BJ (cell line): ENCODE results near the gene KCNH3. TPM values are rescaled to one million over a fixed set of nuclear protein-coding genes. Genes with fewer than 3 reads are reported as not detected.

Experiments used
- CTCF ChIA-PET: fragments of 350-600 bp; formaldehyde crosslinking; extraction: SDS; loops from one replicate; lab custom pipeline; 2021; ENCODE audit warnings: antibody characterized with exemption, inconsistent platforms; lab: Yijun Ruan, JAX
- POLR2A ChIA-PET: fragments of 300-600 bp; sonication (Branson Sonifier 250); formaldehyde crosslinking; extraction: SDS; loops from one replicate; lab custom pipeline; 2021; ENCODE audit warnings: antibody characterized with exemption; lab: Charles Lee
- DNase-seq: peaks from one replicate; pipeline ENCODE4 v3.0.0-alpha.2; 2011; ENCODE audit warnings: low read depth
- H3K27me3 ChIP-seq: 2 replicates; pipeline ENCODE4 v1.6.0; 2011; ENCODE audit warnings: low read length; ENCODE audit not compliant: control insufficient read depth, insufficient read depth
- H3K36me3 ChIP-seq: 2 replicates; pipeline ENCODE4 v1.5.1; 2011; ENCODE audit warnings: low read length; ENCODE audit not compliant: control insufficient read depth, insufficient read depth
- H3K4me3 ChIP-seq: 2 replicates; pipeline ENCODE4 v1.5.1; 2011; ENCODE audit warnings: low read depth, mild to moderate bottlenecking, control low read depth, low read length
- polyA plus RNA-seq: library from polyadenylated mRNA; depleted of rRNA; stranded (reverse); fragments of >200 nt; gene quantifications from 2 replicates; pipeline ENCODE4 v1.2.3, GENCODE V29; 2011
- TF ChIP-seq, protein P1 (sequence below): IDR thresholded peaks from 2 replicates; pipeline ENCODE4 v1.5.1; 2011; ENCODE audit warnings: low read depth, mild to moderate bottlenecking, control low read depth, inconsistent platforms, low read length, moderate library complexity; ENCODE audit not compliant: insufficient read depth

The KCNH3 gene
- polyA plus RNA-seq, 1 experiment: 0.02 TPM

DNA sequence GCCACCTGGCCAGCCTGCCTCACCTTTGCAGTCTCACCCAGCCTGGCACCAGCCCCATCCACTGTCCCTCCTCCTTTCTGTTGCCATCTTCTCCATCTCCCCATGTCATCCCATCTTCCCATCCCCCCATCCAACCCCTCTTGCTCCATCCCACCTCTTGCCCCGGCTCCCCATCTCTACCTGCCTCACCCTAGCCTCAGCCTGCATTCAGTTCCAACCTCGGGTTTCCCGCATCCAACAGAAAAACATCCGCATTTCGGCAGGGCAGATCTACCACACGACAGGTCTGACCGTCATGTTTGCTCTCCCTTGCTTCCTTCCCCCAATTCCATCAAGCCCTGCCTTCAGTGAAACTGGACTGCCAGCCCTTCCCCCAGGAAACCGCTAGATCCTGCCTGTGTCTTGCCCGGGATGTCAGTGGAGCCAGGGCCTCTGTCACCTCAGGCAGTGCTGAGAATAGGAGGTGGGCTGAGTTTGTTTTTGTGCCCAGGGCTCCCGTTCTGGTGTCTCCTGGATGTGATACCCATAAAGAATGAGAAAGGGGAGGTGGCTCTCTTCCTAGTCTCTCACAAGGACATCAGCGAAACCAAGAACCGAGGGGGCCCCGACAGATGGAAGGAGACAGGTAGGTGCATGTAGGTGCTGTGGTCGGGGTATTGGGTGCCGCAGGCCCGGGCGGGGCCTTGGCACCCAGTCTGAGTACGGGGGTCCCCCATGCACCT, 2.5 kb downstream of the KCNH3 start:
- peaks cover 39% of the 10 kb centered on the region for H3K27me3 ChIP-seq
- no peak overlapping the region for H3K4me3 ChIP-seq
- TF ChIP-seq, protein P1, sequence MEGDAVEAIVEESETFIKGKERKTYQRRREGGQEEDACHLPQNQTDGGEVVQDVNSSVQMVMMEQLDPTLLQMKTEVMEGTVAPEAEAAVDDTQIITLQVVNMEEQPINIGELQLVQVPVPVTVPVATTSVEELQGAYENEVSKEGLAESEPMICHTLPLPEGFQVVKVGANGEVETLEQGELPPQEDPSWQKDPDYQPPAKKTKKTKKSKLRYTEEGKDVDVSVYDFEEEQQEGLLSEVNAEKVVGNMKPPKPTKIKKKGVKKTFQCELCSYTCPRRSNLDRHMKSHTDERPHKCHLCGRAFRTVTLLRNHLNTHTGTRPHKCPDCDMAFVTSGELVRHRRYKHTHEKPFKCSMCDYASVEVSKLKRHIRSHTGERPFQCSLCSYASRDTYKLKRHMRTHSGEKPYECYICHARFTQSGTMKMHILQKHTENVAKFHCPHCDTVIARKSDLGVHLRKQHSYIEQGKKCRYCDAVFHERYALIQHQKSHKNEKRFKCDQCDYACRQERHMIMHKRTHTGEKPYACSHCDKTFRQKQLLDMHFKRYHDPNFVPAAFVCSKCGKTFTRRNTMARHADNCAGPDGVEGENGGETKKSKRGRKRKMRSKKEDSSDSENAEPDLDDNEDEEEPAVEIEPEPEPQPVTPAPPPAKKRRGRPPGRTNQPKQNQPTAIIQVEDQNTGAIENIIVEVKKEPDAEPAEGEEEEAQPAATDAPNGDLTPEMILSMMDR: no peak

DNA sequence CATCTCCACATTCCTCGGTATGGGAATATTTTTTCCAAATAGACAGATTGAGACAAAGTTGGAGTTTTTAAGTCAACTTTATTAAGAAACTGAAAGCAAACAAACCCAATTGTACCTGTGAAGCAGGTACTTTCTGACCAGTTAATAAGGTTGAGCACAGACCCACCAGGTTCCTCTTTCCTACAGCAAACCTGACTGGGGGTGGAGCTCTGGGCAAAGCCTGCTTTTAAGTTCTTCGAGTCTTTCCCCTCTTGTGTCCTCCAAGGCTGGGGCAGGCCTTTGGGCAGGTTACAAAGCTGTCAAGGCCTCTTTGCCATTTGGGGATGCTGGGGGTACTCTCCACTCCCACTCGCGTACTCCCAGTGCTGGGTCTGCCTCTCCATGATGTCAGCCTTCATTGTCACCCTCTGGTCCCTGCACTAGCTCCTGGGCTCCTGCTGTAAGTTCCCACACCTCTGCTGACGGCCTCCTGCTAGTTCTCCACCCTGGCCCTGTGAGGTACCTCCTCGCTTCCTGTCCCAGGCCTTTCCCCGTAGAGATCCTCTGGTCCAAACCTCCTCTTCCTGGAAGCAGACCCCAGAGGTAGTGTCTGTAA, 3.2 kb downstream of the KCNH3 start:
- ChIA-PET POLR2A (no interaction called here), CTCF (no interaction called here)
- H3K4me3 ChIP-seq: no peak overlapping the region
- TF ChIP-seq, protein P1: no peak
- peaks cover 41% of the 10 kb centered on the region for H3K27me3 ChIP-seq
- H3K36me3 ChIP-seq: no peaks in the 10 kb centered on the region
- DNase-seq: no peak

More for the DNA sequence above, 2.5 kb downstream of the KCNH3 start:
- no peak for DNase-seq
- ChIA-PET POLR2A (no interaction called here), CTCF (no interaction called here)
- H3K36me3 ChIP-seq: no peaks in the 10 kb centered on the region

- Histone ChIP-seq H3K36me3 (no peaks in the 10 kb centered on the region), H3K27me3 (peaks cover 43% of the 10 kb centered on the region), H3K4me3 (no peak overlapping the region)
- no peak for DNase-seq
- TF ChIP-seq, protein P1: no peak
- CTCF ChIA-PET: no interaction called here
- POLR2A ChIA-PET: no interaction called here
Observed at GRCh38 chr12:49542592-49543160, 3.8 kb downstream of the KCNH3 start.

DNA sequence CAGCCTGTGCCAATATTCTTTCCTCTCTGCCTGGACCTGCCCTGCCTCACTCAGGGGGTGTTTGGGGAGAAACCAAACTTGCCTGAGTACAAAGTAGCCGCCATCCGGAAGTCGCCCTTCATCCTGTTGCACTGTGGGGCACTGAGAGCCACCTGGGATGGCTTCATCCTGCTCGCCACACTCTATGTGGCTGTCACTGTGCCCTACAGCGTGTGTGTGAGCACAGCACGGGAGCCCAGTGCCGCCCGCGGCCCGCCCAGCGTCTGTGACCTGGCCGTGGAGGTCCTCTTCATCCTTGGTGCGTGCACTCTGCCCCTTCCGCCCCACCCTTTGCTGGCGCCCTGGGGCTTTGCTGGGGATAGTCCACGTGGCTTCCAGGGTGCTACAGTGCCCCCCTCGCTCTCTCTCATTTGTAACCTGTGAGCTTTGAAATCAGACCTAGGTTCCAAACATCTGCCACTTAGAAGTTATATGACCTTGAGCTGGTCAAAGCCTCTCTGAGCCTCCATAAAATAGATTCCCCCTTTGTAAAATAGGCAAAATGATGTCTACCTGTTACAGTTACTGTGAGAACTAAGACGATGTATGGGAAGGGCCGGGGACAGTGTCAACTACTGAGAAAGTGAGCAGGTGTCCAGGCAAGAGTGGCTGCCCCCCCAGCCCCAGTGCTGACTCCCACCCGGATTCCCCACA, 4.5 kb downstream of the KCNH3 start:
- Histone ChIP-seq H3K4me3 (no peak overlapping the region), H3K36me3 (no peaks in the 10 kb centered on the region), H3K27me3 (peaks cover 44% of the 10 kb centered on the region)
- no peak for DNase-seq
- POLR2A ChIA-PET: no interaction called here
- TF ChIP-seq, protein P1: no peak
- CTCF ChIA-PET: interaction anchor here (3.1 kb wide), 1 partner anchor 37 kb away, joined by 8 read pairs; no protein-coding TSS in a partner anchor
